NCI-H748 treated with DMSO at 0.1 percent for 48 hours (cell line): Measurements from ENCODE around the gene BPI.
"Not testable (repeated sequence)": the region's sequence is repeated elsewhere in the genome, so short reads cannot be mapped to it uniquely, and the experiment has no call there.

ENCODE experiments used
- DNase-seq: peaks from one replicate; lab custom pipeline; 2025; lab: John Stamatoyannopoulos, UW

Gene BPI

DNA sequence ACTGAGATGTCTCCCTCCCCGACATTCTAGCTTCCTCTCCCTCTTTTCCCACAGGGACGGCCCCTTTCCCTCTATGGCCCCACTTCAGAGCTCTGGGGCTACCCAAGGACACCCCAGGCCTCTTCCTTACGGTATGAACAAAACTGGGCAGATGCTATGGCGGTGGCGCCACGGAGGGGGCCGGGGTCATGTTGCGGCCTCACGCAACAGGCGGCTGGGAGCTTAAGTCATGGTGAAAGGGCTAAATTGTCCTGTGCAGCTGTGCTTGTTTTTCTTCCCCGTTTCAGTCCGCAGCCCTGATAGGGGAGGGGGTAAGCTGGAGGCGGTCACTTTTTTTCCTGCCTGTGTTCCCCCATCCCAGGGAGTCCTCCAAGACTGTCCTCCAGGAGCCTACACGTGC lies 25.8 kb upstream of the BPI start:
- DNase-seq = no peak

GRCh38 chr20:38278763-38279162 lies 25.2 kb upstream of the BPI start:
- DNase-seq = no peak

- not testable (repeated sequence) for DNase-seq
Measured at GRCh38 chr20:38281176-38281915, 22.6 kb upstream of the BPI start.

- no peak for DNase-seq
Measured at GRCh38 chr20:38283236-38283635, 20.7 kb upstream of the BPI start.

- DNase-seq = not testable (repeated sequence)
Measured at GRCh38 chr20:38284066-38284650, 19.8 kb upstream of the BPI start.

GRCh38 chr20:38284893-38285444 lies 19.0 kb upstream of the BPI start:
- no peak for DNase-seq

DNA sequence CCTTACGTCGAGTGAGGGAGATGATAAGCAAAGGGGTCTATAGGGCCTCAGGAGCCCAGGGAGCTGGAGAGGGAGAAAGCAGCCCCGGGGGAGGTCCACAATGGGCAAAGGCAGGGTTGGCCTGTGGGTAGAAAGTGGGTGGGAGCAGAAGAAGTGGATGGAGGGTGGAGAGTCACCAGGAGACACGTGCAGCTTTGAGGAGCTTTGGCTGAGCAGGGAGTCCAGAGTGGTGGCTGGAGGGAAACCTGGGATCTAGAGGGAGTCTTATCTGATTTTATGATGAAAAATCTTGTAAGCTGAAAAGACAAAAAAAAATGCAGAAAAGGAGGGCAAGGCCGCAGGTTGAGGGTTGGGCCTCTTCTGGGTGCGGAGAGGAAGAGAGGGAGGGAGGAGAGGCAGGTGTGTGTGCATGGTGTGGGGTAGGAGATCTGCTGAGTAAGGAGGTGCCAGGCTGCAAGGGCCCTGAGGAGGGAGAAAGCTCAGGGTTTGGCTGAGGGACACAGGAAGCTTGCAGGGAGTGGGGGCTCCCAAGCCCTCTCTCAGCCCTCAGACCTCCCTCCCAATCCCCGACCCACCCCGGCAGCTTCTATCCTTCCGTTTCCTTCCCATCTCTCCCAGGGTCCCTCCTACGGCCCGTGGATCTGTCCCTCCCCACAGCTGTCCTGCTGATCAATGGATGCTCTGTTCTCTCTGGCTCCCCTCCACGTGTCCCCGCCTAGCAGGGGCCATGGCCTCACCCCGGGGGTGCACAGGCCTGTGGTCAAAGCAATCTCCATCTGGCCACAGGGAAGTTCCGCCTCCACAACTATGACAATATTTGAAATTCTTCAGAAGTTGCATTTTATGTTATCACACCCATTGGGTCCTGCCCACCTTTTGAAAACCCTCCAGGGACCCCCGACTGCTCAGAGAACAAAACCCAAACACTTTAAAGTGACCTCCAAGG lies 17.1 kb upstream of the BPI start:
- DNase-seq = no peak

GRCh38 chr20:38290829-38291814 lies 12.8 kb upstream of the BPI start:
- DNase-seq = peak; percentile 31

GRCh38 chr20:38291966-38292365 lies 12.0 kb upstream of the BPI start:
- no peak for DNase-seq

DNA sequence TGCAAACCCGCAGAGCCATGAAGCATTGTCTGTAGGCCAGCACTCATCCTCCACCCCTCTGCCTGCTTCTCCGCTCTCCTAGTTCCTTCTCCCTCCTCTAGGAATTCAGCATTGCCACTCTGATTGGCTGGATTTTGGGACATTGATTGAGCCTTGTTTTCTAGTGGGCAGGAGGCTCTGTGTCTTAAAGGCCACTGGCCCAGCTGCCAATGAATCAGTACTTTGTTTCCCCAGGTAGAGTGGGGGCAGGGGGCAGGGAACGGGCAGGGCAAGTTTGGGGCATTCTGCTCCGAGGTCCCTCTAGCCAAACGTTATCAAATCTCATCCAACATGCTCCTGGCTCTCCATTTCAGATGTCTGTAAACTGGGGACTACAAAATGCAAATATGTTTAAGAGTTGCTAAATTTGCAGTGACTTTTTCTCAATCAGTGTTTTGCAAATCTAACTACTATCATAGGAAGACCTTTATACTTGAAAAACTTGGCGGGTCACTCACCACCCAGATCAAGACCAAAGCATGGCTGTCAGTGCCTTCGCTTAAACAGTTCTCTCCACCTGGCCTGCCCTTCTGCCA lies 10.4 kb upstream of the BPI start:
- DNase-seq = no peak

DNA sequence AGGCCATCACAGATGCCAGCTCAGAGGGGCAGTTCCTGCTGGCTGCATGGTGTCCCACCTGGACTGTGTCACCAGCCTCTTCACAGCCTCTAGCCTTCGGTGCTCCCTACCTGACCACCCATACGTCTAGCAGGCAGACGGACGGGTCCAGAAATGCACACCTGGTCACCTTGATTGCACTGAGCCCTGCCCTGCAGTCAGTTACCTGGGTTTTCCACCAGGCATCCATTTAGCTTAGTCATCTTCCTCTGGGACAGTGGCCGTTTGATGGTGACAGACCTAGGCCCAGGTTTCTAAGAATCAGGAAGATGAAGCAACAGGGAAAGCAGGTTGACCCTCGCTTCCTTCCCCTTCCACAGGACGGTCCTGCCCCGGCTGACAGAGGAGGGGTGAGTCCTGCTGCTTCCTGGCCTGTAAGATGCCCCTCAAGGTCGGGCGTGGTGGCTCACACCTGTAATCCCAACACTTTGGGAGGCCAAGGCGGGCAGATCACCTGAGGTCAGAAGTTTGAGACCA lies 9.8 kb upstream of the BPI start:
- no peak for DNase-seq

GRCh38 chr20:38295811-38296210 lies 8.1 kb upstream of the BPI start:
- no peak for DNase-seq

GRCh38 chr20:38296433-38296832 lies 7.5 kb upstream of the BPI start:
- DNase-seq = no peak

DNA sequence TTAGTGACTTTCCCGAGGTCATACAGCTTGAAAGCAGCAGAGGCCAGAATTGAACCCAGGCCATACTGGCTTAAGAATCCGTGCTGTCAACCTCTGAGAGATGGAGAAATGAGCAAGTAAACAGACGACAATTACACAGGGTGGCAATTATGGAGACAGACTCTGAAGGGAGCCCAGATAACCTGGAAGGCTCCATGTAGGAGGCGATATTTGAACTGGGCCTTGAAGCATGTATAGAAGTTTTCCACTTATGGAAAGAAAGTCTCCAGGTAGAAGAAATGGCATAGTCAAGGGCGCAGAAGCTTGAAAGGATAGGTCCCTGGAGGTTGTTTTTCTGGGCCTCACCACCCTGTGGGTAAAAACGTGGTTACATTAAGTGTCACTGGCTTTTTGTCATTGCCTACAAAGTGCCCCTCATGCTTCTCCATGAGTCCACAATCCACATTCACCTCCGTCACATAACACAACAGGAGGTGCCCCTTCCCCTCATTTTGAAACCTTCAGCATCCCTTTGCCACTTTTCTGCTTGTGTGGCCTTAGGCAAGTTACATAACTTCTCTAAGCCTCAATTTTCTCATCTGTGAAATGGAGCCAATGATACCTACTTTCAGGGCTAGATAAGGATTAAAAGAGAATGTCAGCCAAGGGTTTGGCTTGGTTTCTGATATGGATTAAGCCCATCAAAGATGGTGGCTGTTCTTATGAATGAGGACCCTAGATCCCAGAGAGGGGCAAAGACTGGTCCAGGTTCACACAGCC lies 5.9 kb upstream of the BPI start:
- DNase-seq = no peak

- DNase-seq = no peak
Measured at GRCh38 chr20:38298768-38299288, 5.1 kb upstream of the BPI start.

DNA sequence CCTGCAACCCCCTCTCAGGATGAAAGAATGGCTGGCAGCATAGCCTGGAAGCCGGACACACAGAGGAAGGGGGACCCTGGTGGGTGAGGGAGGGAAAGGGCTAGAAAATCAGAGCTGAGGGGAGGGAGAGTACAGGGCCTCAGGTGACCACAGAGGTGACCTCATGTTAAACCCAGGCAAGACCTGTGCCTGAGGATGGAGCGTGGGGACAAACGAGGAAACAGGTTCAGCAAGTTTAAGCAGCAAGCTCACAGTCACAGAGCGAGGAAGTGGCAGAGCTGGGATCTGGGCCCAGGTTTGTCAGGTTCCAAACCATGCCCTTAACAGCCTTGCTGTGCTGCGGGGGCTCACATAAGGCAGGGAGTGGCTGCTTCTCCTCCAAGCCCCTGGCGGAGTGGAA lies 4.0 kb upstream of the BPI start:
- DNase-seq = no peak

GRCh38 chr20:38300438-38300837 lies 3.5 kb upstream of the BPI start:
- no peak for DNase-seq

DNA sequence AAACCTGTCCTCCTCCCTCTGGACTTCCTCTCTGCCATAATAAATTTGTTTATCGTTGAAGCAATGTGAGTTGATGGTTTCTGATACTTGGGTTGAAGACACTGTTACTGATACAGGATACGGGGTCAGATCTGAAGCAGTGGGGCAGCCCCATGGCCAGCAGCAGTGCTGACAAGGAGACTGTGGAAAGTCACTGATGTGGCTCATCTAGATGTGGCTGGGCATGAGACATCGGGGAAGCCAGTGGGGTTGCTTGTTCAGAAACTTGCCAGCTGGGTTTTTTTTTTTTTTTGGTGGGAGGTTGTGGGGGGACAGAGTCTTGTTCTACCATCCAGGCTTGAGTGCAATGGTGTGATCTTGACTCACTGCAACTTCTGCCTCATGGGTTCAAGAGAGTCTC lies 2.6 kb upstream of the BPI start:
- DNase-seq = no peak

- no peak for DNase-seq
Measured at GRCh38 chr20:38302786-38303185, 1.2 kb upstream of the BPI start.
